T47D (cell line): ENCODE results near the gene CIART.

Experiments used
- DNase-seq, 2 experiments: peaks; one replicate each; pipeline versions ENCODE4 v3.0.0 to v3.0.0-alpha.2; 2011 to 2012; ENCODE audit warnings: low read depth in 1 of 2, low spot score in 1 of 2
- JUND ChIP-seq: IDR thresholded peaks from 2 replicates; pipeline ENCODE4 v1.6.1; 2012; ENCODE audit warnings: low read depth
- in situ Hi-C: cut with HindIII; loops from 2 replicates; pipeline ENCODE4 v1.10.0; 2016; ENCODE audit warnings: low sequenced_read_pairs, low pct_unique_long_range_greater_than_20kb

The CIART gene

GRCh38 chr1:150249936-150250335 lies 32.4 kb upstream of the CIART start:
- TF ChIP-seq JUND: no peak
- no peak for DNase-seq
- in situ Hi-C loops: no loop called here

DNA sequence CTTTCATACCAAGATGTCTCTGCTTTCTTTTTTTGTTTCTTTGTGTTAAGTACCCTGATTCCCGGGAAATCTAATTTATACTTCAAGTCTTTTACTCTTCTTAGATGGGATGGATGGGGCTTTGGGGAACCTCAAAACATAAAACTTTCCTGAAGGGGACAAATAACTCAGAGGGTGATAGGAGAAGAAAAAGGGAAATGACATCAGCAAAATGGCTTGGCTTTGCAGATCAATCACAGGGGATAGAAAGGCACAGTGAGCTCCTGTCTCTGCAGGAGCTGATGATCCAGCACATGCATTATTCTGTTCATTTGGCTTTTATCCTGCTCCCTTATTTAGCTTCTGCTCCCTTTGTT lies 26.2 kb upstream of the CIART start:
- no peak for DNase-seq
- TF ChIP-seq JUND: no peak
- in situ Hi-C loops: no loop called here

DNA sequence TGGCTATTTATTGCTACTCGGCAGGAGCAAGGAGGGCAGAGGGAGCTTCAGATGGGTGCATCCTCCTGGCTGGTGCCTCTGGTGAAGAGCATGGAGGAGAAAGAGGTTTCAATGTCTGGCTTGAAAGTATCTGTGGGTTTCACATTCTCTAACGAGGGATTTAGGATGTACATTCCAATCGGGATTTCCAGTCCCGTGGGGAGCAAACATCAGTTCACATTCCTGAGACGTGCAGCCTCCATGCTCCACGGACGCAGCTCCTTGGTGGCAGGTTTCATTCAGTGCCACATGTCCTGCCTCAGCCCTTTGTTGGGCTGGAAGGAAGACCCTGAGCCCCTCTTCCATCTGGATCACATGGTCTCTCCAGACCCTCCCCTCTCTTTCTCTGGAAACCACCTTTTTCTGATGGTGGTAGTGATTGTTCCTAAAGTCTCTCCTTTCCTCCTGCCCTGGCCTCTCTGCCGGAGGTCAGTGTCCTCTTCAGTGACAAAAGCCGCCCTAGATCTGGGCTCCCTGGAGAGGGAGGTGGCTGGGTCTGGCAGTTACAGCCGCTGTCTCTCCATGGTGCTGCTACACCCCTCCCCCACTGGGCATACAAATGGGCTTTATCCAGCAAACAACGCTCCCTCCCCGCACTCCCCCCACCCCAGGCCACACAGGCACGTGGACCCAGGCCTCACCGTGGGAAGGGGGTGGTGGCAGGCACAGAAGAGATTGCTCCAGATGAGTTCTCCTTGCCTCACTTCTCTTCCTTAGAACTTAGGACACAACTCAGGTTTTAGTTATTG lies 25.6 kb upstream of the CIART start:
- in situ Hi-C loops: no loop called here
- no peak for DNase-seq
- no peak for TF ChIP-seq JUND

GRCh38 chr1:150257624-150258585 lies 24.4 kb upstream of the CIART start, which contains the start of gene CA14:
Gene CA14 (plus strand): TSS chr1:150257774. CDS start chr1:150258129, 355 bp downstream.
- no peak for DNase-seq
- TF ChIP-seq JUND: no peak
- in situ Hi-C loops: no loop called here

- DNase-seq: no peak
- TF ChIP-seq JUND: no peak
- in situ Hi-C loops: no loop called here
Observed at GRCh38 chr1:150259217-150259616, 23.1 kb upstream of the CIART start.

DNA sequence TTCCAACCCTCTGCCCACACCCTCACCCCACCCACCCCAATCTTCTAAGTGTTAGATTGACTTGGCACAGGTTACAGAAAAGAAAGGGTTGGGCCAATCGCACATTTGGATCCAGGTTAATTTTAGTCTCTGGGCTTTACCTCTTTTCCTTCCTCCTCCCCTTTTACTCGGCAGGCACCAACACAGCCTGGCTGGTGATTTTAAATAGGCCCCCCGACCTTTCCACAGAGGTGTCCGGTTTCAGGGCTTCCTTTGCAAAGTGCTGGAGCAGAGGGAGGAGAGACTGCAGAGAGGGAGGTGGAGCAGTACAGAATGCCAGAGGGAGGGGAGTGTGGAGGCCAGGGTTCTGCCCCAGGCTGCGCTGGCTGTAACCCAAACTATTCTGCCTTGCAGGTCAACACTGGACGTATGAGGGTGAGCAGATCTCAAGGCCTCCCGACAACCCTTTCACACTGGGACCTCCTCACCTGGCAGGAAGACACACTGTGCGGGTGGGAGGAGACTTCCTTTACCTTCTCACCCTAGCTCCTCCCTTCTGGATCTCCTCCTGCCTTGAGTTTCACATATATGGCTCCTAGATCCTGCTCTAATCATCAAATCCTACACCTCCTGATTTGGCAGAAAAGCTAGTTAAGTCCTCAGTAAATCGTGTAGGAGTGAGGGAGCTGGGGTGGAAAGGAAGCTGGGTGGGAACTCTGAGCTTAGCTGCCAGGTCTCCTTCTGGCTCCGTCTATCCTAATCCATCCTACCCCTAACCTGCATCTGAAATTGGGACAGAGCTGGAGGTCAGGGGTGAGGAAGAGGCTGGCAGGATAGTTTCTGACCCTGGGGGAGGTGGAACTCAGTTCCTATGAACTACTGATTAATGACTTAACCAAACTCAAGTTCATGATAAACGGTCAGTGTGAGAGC lies 22.3 kb upstream of the CIART start:
- in situ Hi-C loops: no loop called here
- no peak for TF ChIP-seq JUND
- DNase-seq: peak in 1 of 2 experiments; percentile 72

DNA sequence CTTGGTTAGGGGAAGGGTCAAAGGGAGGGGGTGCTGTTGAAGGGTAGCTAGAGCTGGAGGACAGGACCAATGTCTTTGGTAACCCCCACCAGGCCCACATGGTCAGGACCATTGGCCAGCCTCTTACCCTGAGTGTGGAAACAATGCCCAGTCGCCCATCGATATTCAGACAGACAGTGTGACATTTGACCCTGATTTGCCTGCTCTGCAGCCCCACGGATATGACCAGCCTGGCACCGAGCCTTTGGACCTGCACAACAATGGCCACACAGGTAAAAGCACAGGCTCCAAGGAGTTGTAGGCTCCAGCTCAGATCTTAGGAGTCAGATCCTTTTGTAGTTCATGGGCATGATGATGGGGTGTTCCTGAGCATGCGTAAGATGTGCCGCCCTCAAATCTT lies 21.0 kb upstream of the CIART start:
- no peak for TF ChIP-seq JUND
- in situ Hi-C loops: no loop called here
- no peak for DNase-seq

GRCh38 chr1:150262388-150263320 lies 19.7 kb upstream of the CIART start:
- no peak for TF ChIP-seq JUND
- DNase-seq: no peak
- in situ Hi-C loops: no loop called here

DNA sequence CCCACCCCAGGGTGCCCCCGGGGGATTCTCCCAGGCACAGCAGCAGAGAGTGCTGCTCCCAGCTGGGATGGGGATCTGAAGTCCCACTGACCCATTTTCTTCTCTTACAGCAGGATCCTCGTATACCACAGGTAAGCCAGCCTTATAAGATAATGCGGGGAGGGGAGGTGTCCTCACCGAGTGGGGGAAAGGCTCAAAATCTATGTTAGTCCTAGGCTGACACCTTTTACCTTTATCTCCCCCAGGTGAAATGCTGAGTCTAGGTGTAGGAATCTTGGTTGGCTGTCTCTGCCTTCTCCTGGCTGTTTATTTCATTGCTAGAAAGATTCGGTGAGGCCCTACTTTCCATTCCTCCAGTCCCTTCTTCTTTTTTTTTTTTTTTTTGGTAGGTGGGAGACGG lies 18.8 kb upstream of the CIART start:
- in situ Hi-C loops: no loop called here
- no peak for TF ChIP-seq JUND
- no peak for DNase-seq

DNA sequence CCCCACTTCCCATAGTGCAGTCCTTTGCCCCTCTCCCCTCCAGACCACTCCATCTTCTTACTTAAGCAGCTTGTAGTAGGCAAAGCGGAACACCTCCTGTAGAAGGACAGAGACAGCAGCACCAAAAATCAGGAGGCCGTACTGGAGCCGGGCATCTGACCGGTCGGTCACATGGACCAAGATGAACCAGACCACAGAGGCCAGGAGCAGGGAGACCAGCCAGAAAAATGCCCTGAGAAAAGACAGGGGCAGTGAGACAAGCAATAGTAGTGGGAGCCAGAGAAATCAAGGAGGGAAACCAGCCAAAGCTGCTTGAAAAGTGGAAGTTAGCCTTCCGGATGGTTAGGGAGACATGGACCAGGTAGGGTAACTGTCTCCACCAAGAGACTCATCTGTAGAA lies 14.5 kb upstream of the CIART start:
- no peak for TF ChIP-seq JUND
- no peak for DNase-seq
- in situ Hi-C loops: no loop called here

DNA sequence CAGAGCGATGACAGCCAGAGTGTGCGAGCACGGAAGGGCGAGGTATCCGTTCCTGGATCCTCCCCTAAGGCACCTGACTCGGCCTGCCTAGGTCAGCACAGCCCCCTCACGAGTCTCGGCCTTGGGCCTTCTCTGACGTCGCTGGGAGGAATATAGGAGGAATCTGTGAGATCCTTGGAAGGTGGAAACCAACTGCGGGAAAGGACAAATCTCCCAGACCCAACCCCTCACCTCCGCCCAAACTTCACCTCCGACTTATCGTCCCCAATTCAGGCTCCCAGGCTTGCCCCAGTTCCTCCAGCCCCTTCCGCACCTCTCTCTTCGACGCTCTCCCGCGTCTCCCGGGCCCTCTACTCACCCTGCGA lies 14.0 kb upstream of the CIART start:
- TF ChIP-seq JUND: no peak
- peak in 1 of 2 experiments; percentile 43 for DNase-seq
- in situ Hi-C loops: no loop called here
